H1 (cell line): ENCODE measurements around the gene C1RL. TPM values are rescaled to one million over a fixed set of nuclear protein-coding genes. Genes with fewer than 3 reads are reported as not detected.

Experiments
- CTCF ChIA-PET: fragments of 300-600 bp; sonication (Branson Sonifier 250); formaldehyde crosslinking; loops from one replicate; lab custom pipeline; 2021; ENCODE audit not compliant: partially characterized antibody; lab: Charles Lee
- POLR2A ChIA-PET: fragments of 300-600 bp; sonication (Branson Sonifier 250); formaldehyde crosslinking; loops from one replicate; lab custom pipeline; 2021; ENCODE audit warnings: inconsistent platforms; ENCODE audit not compliant: partially characterized antibody; lab: Charles Lee
- DNase-seq, 2 experiments: peaks; one replicate each; pipeline versions ENCODE4 v3.0.0 to v3.0.0-alpha.2; 2010 to 2022; ENCODE audit warnings: low spot score in 2 of 2, low read depth in 1 of 2, mixed read lengths in 1 of 2
- FAIRE-seq: peaks from 2 replicates; lab custom pipeline; 2011; peaks lifted over from hg19 to GRCh38; lab: Jason Lieb, UNC
- H2AFZ ChIP-seq: 2 replicates; pipeline ENCODE4 v1.8.1; 2012; ENCODE audit warnings: low read length, inconsistent platforms
- H2AK5ac ChIP-seq: 2 replicates; pipeline ENCODE4 v1.6.1; 2013; ENCODE audit warnings: low read depth, low read length
- H2BK120ac ChIP-seq: replicated peaks from 2 replicates; pipeline ENCODE3; 2013; ENCODE audit warnings: low read depth, low read length, inconsistent platforms
- H2BK12ac ChIP-seq: 2 replicates; pipeline ENCODE4 v1.6.1; 2013; ENCODE audit warnings: low read depth, low read length
- H2BK15ac ChIP-seq: 2 replicates; pipeline ENCODE4 v1.6.1; 2013; ENCODE audit warnings: low read length
- H2BK20ac ChIP-seq: 2 replicates; pipeline ENCODE4 v1.6.1; 2013; ENCODE audit warnings: low read length
- H2BK5ac ChIP-seq: 2 replicates; pipeline ENCODE4 v1.6.1; 2013; ENCODE audit warnings: low read depth, low read length
- H3K14ac ChIP-seq: 2 replicates; pipeline ENCODE4 v1.6.1; 2013; ENCODE audit warnings: inconsistent platforms; ENCODE audit not compliant: insufficient read length
- H3K18ac ChIP-seq: 2 replicates; pipeline ENCODE4 v1.6.1; 2013; ENCODE audit warnings: low read length; ENCODE audit errors: extremely low read depth
- H3K23ac ChIP-seq: 2 replicates; pipeline ENCODE4 v1.6.1; 2013; ENCODE audit warnings: inconsistent platforms; ENCODE audit not compliant: insufficient read length
- H3K23me2 ChIP-seq: 2 replicates; pipeline ENCODE4 v1.6.1; 2013; ENCODE audit warnings: low read depth, low read length
- H3K27ac ChIP-seq: 2 replicates; pipeline ENCODE4 v1.6.1; 2011; ENCODE audit warnings: low read depth, low read length, inconsistent platforms
- H3K27me3 ChIP-seq, 4 experiments: replicated peaks in 1 of 4; 1 replicate in 1 of 4; 2 replicates in 3 of 4; pipeline versions ENCODE4 v1.6.1 to v1.8.1; 2011 to 2013; ENCODE audit warnings: low read length in 3 of 4, mild to moderate bottlenecking in 3 of 4, inconsistent platforms in 2 of 4, mixed read lengths in 2 of 4, moderate library complexity in 1 of 4; ENCODE audit not compliant: control insufficient read depth in 3 of 4, insufficient read depth in 3 of 4; ENCODE audit errors: extremely low read depth in 1 of 4
- H3K36me3 ChIP-seq, 4 experiments: 2 replicates each; pipeline versions ENCODE4 v1.6.1 to v1.8.1; 2011 to 2013; ENCODE audit warnings: mild to moderate bottlenecking in 4 of 4, low read length in 3 of 4, moderate library complexity in 2 of 4, control low read depth in 1 of 4, inconsistent platforms in 1 of 4; ENCODE audit not compliant: insufficient read depth in 4 of 4, control insufficient read depth in 2 of 4
- H3K4ac ChIP-seq: replicated peaks from 2 replicates; pipeline ENCODE3; 2013; ENCODE audit warnings: low read length, low read depth, mixed read lengths, inconsistent platforms; ENCODE audit not compliant: insufficient read length
- H3K4me1 ChIP-seq, 4 experiments: replicated peaks in 1 of 4; 1 replicate in 1 of 4; 2 replicates in 3 of 4; pipeline versions ENCODE4 v1.6.1 to v1.8.1; 2011 to 2013; ENCODE audit warnings: low read length in 3 of 4, inconsistent platforms in 2 of 4, mixed read lengths in 1 of 4; ENCODE audit not compliant: insufficient read depth in 4 of 4, control insufficient read depth in 3 of 4
- H3K4me2 ChIP-seq, 2 experiments: 2 replicates each; pipeline versions ENCODE4 v1.6.1 to v1.8.1; 2011 to 2013; ENCODE audit warnings: low read depth in 2 of 2, low read length in 2 of 2, control low read depth in 1 of 2, inconsistent platforms in 1 of 2, mild to moderate bottlenecking in 1 of 2; ENCODE audit not compliant: insufficient read depth in 1 of 2
- H3K4me3 ChIP-seq, 4 experiments: fragments of 200-600, 300-600 bp in 1 of 4; sonication (generic), shearing (Covaris generic), sonication (Bioruptor Twin) in 1 of 4; 2 replicates each; pipeline versions ENCODE4 v1.5.1 to v1.8.1; 2011 to 2016; ENCODE audit warnings: low read length in 4 of 4, low read depth in 3 of 4, control low read depth in 2 of 4, inconsistent platforms in 2 of 4, mild to moderate bottlenecking in 2 of 4, mixed read lengths in 1 of 4, moderate library complexity in 1 of 4; ENCODE audit not compliant: insufficient read depth in 2 of 4; ENCODE audit errors: extremely low read depth in 1 of 4
- H3K56ac ChIP-seq: replicated peaks from 2 replicates; pipeline ENCODE3; 2013; ENCODE audit warnings: low read depth, mild to moderate bottlenecking, mixed read lengths, low read length, inconsistent platforms; ENCODE audit not compliant: insufficient read length
- H3K79me1 ChIP-seq: 2 replicates; pipeline ENCODE4 v1.6.1; 2013; ENCODE audit warnings: low read depth, low read length, control low read depth
- H3K79me2 ChIP-seq, 2 experiments: 2 replicates each; pipeline versions ENCODE4 v1.6.1 to v1.8.1; 2012 to 2013; ENCODE audit warnings: low read length in 2 of 2, mild to moderate bottlenecking in 2 of 2, inconsistent platforms in 1 of 2; ENCODE audit not compliant: insufficient read depth in 2 of 2, control insufficient read depth in 1 of 2
- H3K9ac ChIP-seq, 4 experiments: replicated peaks in 1 of 4; 1 replicate in 1 of 4; 2 replicates in 3 of 4; pipeline versions ENCODE4 v1.6.1 to v1.8.1; 2011 to 2013; ENCODE audit warnings: low read depth in 3 of 4, low read length in 3 of 4, control low read depth in 2 of 4, mild to moderate bottlenecking in 2 of 4, moderate library complexity in 2 of 4, inconsistent platforms in 1 of 4; ENCODE audit errors: extremely low read depth in 1 of 4
- H3K9me3 ChIP-seq, 2 experiments: 2 replicates each; pipeline versions ENCODE4 v1.6.1 to v1.8.1; 2012 to 2013; ENCODE audit warnings: mild to moderate bottlenecking in 2 of 2, moderate library complexity in 2 of 2, control low read depth in 1 of 2, inconsistent platforms in 1 of 2, low read depth in 1 of 2, low read length in 1 of 2, mixed read lengths in 1 of 2; ENCODE audit not compliant: insufficient read depth in 2 of 2
- H4K20me1 ChIP-seq, 2 experiments: replicated peaks in 1 of 2; 2 replicates each; pipeline versions ENCODE3 to v1.8.1; 2011 to 2013; ENCODE audit warnings: inconsistent platforms in 2 of 2, low read length in 2 of 2, mild to moderate bottlenecking in 1 of 2; ENCODE audit not compliant: insufficient read depth in 2 of 2, control insufficient read depth in 1 of 2
- H4K5ac ChIP-seq: 2 replicates; pipeline ENCODE4 v1.6.1; 2013; ENCODE audit warnings: low read length, low read depth, mixed read lengths, inconsistent platforms; ENCODE audit not compliant: insufficient read length
- H4K8ac ChIP-seq: 2 replicates; pipeline ENCODE4 v1.8.0; 2013; ENCODE audit warnings: mild to moderate bottlenecking, moderate library complexity, low read length, inconsistent platforms; ENCODE audit not compliant: insufficient read depth; ENCODE audit errors: extremely low read depth
- H4K91ac ChIP-seq: replicated peaks from 2 replicates; pipeline ENCODE3; 2013; ENCODE audit warnings: low read length, mixed read lengths, inconsistent platforms; ENCODE audit not compliant: insufficient read length
- CEBPB ChIP-seq: IDR thresholded peaks from 2 replicates; pipeline ENCODE4 v1.6.1; 2012; ENCODE audit warnings: low read depth, low read length
- KDM1A ChIP-seq: fragments of 200-600, 300-600 bp; sonication (generic); IDR thresholded peaks from 2 replicates; pipeline ENCODE4 v1.7.1; 2016; ENCODE audit warnings: mild to moderate bottlenecking, low read length, borderline replicate concordance
- YY1 ChIP-seq: IDR thresholded peaks from 2 replicates; pipeline ENCODE4 v1.6.1; 2011; ENCODE audit warnings: low read depth, mild to moderate bottlenecking, low read length
- WGBS, 2 experiments: shearing (Covaris generic) in 1 of 2; methylation state at CpG; one replicate each; pipeline versions ENCODE4 v1.1.6 to v1.1.7; 2013 to 2015; ENCODE audit warnings: low lambda C conversion rate in 2 of 2, mixed read lengths in 2 of 2, inconsistent platforms in 1 of 2, low coverage in 1 of 2, missing lambda C conversion rate in 1 of 2; ENCODE audit not compliant: insufficient replicate concordance in 2 of 2, insufficient coverage in 1 of 2, insufficient read length in 1 of 2; ENCODE audit errors: extremely low coverage in 1 of 2, missing lambda C conversion rate in 1 of 2; 5-methylcytosine and 5-hydroxymethylcytosine counted together
- polyA plus RNA-seq, 7 experiments: library from polyadenylated mRNA; depleted of rRNA in 3 of 7; stranded (reverse) in 5 of 7; unstranded in 2 of 7; fragments of >200 nt in 5 of 7; fragments of 200-250 nt in 2 of 7; gene quantifications; 1 replicate in 5 of 7; 2 replicates in 1 of 7; 4 replicates in 1 of 7; pipeline versions ENCODE4 v1.2.1 to v1.2.3, GENCODE V29; 2011 to 2013; ENCODE audit warnings: missing spikeins in 2 of 7, mixed read lengths in 2 of 7
- total RNA-seq: library from RNA; stranded (reverse); fragmentation: NEBNext Ultra II Directional; extraction: Animal tissue kit (Norgen Biotek cat#: 25700); gene quantifications from 2 replicates; pipeline ENCODE4 v1.2.1, GENCODE V29; 2021

C1RL gene
- total and polyA plus RNA-seq, 2 of the 8 experiments (the other 6 are each of a cell fraction or from before 2014, with no cell fraction given): 11.4 to 15.5 TPM

DNA sequence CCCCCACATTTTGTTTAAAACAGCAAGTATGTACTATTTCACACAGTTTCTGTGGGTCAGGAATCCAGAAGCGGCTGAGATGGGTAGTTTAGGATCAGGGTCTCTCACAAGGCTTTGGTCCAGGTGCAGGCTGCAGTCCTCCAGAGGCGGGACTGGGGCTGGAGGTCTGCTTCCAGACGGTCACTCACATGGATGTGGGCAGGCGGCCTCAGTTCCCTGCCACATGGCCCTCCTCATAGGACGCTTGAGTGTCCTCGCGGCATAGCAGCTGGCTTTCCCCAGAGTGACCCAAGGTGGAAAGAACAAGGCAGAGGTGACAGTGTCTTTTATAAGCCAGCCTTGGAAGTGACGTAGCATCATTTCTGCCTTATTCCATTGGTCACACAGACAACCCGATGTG is 7.9 kb upstream of the C1RL start:
- Histone ChIP-seq H3K4me2 (no peak overlapping the region), H3K27ac (no peak overlapping the region), H4K20me1 (peaks cover 0 to 1% of the 10 kb centered on the region in 2 experiments), H2BK15ac (no peak overlapping the region), H3K14ac (no peak overlapping the region), H2AFZ (no peak overlapping the region), H3K27me3 (no peaks in the 10 kb centered on the region), H3K79me1 (no peaks in the 10 kb centered on the region), H3K79me2 (no peaks in the 10 kb centered on the region), H3K36me3 (no peaks in the 10 kb centered on the region), H4K91ac (no peak overlapping the region), H2BK5ac (no peak overlapping the region), H3K4me1 (no peaks in the 10 kb centered on the region), H3K4ac (no peak overlapping the region), H4K5ac (no peak overlapping the region), H4K8ac (no peak overlapping the region), H2AK5ac (no peak overlapping the region), H3K4me3 (no peak overlapping the region), H2BK12ac (no peak overlapping the region), H3K9ac (no peak overlapping the region), H3K23ac (no peak overlapping the region), H2BK120ac (no peak overlapping the region), H3K18ac (no peak overlapping the region), H3K23me2 (no peaks in the 10 kb centered on the region), H3K56ac (no peak overlapping the region), H2BK20ac (no peak overlapping the region), H3K9me3 (no peaks in the 10 kb centered on the region)
- TF ChIP-seq KDM1A (no peak), CEBPB (no peak), YY1 (no peak)
- POLR2A ChIA-PET: interaction anchor here (1.8 to 3.5 kb wide), 2 partner anchors 13 to 29 kb away, joined by 4 to 21 read pairs; partner anchors contain the start of genes CLSTN3 and RBP5
- no peak for FAIRE-seq
- no peak for DNase-seq
- CTCF ChIA-PET: interaction anchor here (0.9 to 1.5 kb wide), 2 partner anchors 8 to 26 kb away, joined by 3 to 4 read pairs; partner anchors contain the start of gene C1RL
- 85% methylated on average over 9 of the region's 9 CpGs; no CpG with 5 or more reads in 1 of the 2 experiments for WGBS, 2 experiments
